Stimulated activated CD8-positive, alpha-beta memory T cell treated with anti-CD3 and anti-CD28 coated beads, Interleukin-15, amount 100 ng/mL, for 1 hour (primary cell): ENCODE measurements around the gene MC3R.
"Not testable (repeated sequence)": the region's sequence is repeated elsewhere in the genome, so short reads cannot be mapped to it uniquely, and the experiment has no call there.

Experiments used
- DNase-seq: peaks from one replicate; pipeline ENCODE4 v3.0.0-alpha.2; 2020; ENCODE audit warnings: low read depth

MC3R gene

DNA sequence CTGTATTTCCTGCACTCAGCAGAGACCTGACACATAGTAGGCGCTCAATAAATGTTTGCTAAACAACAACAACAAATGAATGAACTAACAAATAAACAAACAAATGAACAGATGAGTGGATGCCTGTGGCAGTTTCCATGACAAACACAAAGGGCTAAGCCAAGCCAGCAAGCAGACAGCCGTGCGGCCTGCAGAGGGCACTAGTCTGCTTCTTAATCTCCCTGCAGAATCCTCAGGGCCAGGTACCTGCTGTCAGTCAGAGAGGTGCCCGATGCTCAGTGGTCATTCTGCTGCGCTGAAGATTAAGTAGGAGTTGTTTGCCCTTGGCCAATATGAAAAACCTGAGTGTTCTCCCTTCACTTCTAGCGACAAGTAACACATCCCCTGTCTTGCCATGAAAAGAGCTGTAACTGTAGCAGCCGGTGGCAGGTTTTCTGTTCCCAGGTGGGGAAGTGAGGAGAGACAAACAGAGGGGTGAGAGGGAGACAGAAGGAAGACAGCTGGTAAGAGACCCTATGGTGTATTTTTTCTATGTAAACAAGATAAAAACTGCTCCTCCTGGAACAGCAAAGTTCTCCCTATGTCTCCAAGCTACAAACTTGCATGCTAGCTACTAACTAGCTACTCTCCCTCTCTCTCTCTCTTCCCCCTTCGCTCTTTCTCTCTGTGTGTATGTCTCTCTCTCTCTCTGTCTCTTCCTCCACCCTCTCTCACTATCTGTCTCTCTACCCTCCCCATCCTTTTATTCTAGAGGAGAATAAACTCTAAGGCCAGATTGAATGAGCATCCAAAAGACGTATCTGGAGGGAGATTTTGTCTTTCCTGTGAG lies at the start of gene MC3R:
TSS of gene MC3R (plus strand) at position 779 of the 829 bp plus-strand sequence. CDS start 112 bp downstream, outside the sequence.
- peak; percentile 4 for DNase-seq

DNA sequence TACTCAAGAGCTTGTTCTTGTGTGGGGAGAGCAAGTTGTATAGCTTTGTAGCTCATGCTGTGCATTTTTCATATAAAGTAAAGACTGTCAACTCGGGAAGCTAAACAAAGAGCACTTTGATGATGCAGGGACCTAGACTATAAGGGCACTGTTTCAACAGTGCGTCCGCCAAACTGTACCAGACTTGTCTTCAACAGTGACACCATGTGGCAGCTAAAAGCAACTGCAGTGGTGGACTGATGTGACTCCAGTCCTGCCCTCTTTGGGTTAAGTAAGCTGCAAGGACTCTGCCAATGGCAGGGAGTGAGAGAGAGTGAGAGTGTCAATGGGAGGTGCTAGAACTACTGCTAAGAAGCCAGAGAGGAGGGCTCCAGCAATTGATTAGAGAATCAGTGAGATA lies 48.1 kb upstream of the MC3R start:
- no peak for DNase-seq

DNA sequence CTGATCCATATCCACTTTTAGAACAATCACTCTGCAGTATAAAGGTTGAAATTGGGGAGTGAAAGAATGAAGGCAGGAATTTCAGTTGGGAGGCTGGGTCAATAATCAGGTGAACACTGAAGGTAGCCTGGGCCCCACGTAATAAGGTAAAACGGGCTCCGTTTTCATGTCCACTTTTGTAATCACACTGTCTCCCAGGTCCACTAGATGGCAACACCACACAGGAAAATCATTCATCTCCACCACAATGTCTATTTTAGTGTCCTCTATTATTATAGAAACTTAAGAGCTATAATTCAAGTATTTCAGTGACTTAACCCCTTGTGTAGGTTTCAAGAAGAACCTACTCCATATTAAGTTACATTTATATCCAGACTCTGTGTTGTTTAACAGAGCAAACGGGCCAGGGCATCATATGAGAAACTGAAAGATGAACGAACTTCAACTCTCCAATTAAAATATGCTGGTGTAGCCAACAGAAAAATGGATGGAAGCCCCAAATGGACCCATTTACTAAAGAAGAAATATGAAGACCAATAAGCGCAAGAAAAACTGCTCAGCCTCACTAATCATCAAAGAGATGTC lies 45.9 kb upstream of the MC3R start:
- DNase-seq = no peak

DNA sequence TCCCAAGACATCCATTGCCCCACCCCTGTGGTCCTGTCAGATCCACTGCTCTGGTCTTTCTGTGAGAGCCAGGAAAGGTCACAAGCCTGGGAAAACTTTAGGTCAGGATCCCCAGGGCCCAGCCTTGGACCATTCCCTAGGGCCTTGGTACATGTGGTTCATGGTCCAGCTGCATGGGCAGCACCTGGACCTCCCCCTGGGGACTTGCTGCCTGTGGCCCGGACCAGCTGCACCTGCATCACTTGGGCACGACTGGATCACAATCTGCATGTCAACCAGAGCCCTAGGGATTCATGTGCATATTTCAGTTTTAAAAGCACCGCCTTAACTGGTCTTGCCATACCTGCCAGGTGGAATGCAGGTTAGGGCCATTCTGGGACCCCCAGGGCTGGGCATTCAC lies 44.3 kb upstream of the MC3R start:
- no peak for DNase-seq

DNA sequence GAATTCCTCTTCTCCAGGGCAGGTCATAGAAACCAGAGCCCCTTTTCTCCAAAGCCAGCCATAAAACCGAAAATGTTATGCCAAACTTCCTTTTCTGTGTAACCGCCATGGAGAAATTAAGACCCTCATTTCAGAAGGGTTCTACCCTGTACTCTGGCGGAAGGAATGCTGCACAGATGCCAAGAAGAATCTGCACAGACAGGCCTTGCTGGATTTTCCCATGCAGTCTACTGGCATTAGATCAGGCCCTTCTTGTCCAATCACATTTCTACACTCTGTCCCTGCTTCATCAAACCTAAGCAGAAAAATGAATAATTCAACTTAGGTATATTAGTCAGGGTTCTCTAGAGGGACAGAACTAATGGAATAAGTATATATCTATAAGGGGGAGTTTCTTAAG lies 43.2 kb upstream of the MC3R start:
- DNase-seq = no peak

DNA sequence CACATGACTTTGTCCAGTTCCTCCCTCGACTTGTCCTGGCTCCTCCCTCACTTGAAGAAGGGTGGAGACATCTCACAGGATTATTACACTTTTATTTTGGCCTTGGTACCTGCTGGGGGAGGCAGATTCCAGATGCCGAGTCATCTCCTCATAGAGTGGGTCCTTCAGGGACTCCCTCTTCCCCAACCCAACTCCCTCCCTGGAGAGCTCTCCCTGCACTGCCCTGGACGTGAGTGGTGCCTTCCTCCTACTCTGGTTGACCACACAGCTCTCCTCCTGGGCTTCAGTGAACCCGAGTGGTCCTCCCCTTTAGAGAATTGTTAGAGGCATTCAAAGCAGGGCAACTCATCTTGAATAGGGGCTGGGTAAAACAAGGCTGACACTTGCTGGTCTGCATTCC lies 40.9 kb upstream of the MC3R start:
- no peak for DNase-seq

DNA sequence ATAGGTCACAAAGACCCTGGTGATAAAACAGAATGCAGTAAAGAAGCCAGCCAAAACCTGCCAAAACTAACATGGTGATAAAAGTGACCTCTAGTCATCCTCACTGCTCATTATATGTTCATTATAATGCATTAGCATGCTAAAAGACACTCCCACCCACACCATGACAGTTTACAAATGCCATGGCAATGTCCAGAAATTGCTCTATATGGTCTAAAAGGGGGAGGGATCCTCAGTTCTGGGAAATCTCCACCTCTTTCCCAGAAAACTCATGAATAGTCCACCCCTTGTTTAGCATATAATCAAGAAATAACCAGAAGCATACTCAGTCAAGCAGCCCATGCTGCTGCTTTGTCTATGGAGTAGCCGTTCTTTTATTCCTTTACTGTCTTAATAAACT lies 40.4 kb upstream of the MC3R start:
- no peak for DNase-seq

DNA sequence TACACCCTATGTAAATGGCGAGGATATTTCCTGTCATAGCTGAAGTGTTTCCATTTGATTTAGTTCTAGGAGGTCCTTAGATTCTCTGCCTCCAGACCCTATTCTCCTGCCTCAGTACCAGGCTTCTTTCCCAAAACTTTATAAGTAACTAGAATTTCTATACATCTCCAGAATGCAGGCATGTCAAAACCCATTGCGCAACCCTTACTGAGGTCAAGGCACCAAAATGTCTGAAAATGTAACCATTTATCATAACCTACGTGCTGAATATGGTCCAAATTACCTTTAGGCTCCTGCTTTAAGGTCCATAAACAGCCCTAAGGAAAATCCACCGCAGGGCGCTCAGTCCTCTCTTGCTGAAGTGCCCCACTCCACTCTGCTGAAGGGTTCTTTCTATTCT lies 37.5 kb upstream of the MC3R start:
- DNase-seq = no peak

DNA sequence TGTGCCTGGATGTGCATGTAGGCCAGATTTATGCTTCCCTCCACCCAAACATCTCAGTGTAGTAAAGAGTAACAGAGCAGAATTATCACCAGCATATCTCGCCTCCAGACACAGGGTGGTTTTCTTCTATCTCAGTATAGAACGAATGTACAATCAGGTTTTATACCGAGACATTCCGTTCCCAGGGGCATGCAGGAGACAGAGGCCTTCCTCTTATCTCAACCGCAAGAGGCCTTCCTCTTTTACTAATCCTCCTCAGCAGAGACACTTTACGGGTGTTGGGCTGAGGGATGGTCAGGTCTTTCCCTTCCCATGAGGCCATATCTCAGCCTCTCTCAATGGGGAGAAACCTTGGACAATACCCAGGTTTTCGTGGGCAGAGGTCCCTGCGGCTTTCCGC lies 36.4 kb upstream of the MC3R start:
- no peak for DNase-seq

DNA sequence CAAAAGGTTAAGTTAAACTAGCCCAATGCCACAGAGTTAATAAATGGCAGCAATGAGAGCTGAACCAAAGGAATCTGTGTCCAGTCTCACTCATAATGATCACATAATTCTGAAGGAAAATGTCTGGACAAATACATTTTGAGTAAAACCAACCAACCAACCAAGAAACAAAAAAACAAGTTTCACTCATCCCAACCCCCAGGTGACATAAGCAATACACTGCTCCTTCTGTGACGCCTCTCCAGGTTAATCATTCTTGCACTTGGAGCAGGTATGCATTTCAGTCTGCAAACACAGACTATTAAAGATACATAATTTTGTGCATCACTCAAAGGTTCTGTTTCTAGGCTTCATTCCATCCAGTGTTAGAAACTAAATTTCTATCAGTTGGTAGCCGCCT lies 35.2 kb upstream of the MC3R start:
- no peak for DNase-seq

DNA sequence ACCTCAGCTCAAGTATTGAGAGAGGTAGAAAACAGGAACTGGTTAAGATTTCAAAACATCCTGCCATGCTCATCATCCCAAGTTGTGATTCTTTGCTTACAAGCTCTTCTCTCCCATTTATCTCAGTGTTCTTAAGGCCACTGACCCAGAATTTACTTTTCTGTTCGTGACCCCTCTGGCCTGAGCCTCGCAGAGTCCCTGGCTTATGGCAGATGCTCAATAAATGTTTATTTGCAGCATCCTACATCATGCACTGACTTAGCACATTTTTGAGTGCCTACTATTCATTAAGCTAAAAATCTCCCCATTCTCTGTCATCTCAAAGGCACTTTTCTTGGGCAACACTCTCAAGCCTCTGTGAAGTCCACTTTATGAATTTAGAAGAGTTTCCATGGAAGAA lies 33.4 kb upstream of the MC3R start:
- DNase-seq = no peak

DNA sequence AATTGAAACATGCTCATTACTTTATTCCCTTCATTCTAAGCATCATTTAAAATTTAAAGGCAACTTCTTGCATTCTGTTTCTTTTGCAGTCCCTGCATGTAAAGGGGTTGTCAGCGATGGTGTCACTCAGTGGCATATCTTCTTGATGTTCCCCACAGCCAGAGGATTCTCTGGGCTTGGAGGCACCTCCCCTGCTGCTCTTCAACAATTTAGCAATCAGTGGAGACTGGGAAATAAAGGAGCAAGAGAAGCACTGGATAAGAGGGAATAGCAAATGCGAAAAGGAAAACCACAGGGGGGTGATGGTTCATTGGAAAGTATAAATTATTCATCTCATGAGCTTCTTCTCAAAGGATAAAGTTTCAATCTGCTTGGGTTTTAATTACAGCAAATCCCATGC lies 30.7 kb upstream of the MC3R start:
- no peak for DNase-seq

DNA sequence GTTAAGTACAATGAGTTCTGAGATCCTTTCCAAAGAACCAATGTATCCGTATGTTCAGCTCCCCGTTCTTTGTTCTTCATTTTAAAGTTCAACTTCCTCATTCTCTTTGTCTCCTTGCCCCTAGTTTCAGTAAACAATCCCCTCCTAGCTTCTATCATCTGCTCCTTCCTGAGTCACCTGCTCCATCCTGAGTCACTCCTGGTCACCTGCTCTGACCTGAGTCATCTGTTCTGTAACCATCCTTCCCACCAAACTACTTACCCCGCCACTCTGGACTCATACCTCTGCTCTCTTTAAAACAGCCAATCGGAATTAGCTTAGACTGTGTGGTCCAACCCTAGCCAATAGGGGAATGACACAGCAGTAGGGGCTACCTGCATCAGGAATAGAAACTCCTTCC lies 27.3 kb upstream of the MC3R start:
- not testable (repeated sequence) for DNase-seq

DNA sequence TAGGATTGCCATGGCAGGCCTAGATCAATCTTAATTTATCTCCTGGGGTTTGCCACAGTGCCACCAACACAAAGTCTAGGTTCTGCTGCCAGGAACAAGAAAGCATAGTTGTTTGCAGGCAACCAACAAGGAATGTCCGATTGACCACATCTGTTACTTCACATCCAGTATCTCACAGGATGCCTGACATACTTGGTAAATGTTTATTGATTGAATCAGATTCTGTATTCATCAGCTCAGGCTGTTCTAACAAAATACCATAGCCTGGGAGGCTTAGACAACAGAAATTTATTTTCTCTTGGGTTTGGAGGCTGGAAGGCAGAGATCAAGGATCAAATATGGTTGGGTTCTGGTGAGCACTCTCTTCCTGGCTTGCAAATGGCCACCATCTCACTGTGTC lies 26.3 kb upstream of the MC3R start:
- DNase-seq = no peak

DNA sequence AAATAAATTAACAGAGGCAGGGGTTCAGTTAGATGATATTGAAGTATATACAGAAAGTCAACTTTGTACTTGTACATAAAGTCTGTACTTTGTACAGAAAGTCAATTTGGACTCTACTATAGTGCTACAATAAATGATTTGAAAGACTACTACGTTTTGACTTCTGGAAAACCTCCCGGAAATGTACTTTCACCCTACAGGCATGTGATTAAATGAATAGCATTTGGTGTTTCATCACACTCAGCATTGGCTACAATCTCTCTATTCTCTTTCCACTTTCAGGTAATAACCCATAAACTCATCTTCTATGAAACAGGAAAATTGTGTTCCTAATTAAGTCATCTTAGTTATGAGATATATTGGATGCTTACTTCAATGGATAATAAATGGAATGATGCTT lies 25.6 kb upstream of the MC3R start:
- DNase-seq = no peak

DNA sequence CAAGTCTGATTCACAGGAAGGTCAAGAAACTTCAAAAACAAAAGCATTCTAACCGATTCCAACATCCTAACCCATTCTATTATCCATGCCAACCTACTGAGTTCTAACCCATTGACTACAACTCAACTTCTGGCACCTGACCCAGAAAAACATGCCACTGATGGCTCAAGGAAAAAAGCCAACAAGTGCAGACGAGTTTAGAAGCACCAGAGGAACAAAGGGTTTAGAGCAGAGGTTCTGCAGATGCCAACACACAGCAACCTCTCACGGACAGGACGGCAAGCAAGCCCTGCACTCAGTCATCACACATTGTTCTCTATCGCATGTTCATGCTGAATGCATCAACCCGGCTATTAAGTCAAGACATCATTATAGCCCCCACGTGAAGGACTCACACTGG lies 25.2 kb upstream of the MC3R start:
- no peak for DNase-seq

DNA sequence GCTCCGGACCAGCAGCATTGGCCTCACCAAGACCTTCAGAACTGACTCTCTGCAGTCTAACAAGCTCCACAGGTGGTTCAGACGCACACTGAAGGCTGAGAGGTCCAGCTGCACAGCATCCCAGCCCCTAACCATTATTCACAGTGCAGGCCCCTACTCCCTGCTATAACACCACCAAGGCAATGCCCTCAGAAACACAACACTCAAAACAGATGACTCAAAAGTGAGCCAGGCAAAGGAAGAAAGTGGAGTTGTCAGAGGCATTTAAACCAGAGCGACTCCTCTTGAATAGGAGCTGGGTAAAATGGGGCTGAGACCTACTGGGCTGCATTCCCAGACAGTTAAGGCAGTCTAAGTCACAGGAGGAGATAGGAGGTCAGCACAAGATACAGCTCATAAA lies 20.5 kb upstream of the MC3R start:
- no peak for DNase-seq

DNA sequence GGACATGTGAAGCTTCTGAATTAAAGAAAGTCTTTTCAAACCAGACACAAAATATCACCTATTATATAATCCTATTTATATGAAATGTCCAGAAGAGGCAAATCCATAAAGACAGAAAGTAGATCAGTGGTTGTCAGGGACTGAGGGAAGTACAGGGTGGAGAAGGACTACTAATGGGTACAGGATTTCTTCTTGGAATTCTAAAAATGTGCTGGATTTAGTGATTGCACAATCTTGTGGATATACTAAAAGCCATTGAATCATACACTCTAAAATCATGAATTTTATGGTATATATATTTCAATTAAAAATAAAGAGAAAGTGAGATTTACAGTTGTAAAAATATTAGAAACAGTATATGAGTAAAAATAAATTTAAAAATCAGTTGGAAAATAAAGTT lies 18.7 kb upstream of the MC3R start:
- no peak for DNase-seq

DNA sequence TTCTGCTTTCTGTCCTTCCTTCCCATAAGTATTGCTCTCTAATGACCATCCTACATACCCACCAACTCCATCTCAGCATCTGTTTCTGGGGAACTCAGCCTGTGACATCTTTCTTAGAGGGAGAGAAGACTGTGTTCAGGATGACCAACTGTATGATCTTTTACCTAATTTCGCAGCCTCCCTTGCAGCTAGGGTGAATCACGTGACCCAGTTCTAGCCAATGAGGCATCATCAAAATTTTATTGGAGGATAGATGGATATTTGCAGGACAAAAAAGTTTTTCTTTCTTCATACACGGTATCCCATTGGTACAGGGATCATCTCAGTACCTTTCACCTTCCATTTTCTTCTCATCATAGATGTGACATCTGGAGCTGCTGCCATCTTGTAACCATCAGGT lies 14.4 kb upstream of the MC3R start:
- no peak for DNase-seq

DNA sequence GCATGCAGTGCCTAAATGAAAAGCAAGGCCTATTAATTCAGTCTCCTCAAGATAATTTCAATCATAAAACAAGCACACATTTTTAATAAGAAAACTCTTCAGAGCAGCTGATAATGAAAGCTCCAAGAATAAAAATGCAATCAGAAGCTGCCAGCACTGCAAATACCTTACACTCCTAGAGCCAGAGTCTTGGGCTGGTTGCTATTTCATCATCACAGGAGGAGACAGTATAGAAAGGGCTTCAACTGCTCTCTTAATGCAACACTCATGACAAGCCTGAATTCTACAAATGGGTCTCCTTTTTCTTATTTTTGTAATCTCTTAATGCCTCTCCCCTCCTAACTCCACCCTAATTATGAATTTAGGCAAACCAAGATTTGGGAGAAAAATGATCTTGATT lies 11.2 kb upstream of the MC3R start:
- DNase-seq = no peak

DNA sequence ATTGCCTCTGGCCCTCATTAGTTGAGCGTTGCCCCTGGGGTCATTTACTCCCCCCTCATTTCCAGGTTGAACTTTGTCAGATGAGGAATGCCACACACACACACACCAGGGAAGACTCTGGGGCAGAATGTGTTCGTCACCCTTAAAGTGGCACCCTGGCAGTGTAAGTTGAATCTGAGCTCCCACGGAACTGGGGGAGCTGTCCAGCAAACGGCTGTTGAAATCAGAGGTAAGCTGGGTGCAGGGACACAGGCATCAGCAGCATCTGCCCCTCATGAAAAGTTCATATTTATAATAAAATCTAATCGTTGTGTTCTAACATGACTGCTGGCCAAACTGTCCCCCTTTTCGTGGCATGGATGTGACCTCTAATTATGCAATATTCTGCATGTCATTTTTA lies 4.3 kb upstream of the MC3R start:
- no peak for DNase-seq

DNA sequence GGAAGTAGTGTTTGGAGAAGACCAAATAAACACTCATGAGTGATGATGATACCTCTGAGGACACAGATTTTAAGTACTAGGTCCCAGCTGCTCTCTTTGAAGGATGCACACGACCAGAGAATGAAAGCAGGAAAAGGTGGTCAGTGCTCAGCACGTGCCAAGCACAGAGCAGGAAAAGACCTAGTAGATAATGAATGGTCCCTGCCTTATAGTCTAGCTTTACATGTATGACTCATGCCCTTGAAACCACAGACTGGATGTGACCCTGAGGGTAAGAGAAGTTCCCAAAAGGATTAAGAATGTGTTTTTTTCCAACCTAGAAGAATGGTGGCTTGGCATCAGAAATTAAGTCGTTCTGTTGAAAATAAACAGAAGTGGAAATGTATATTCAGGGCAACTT lies 2.8 kb upstream of the MC3R start:
- no peak for DNase-seq

DNA sequence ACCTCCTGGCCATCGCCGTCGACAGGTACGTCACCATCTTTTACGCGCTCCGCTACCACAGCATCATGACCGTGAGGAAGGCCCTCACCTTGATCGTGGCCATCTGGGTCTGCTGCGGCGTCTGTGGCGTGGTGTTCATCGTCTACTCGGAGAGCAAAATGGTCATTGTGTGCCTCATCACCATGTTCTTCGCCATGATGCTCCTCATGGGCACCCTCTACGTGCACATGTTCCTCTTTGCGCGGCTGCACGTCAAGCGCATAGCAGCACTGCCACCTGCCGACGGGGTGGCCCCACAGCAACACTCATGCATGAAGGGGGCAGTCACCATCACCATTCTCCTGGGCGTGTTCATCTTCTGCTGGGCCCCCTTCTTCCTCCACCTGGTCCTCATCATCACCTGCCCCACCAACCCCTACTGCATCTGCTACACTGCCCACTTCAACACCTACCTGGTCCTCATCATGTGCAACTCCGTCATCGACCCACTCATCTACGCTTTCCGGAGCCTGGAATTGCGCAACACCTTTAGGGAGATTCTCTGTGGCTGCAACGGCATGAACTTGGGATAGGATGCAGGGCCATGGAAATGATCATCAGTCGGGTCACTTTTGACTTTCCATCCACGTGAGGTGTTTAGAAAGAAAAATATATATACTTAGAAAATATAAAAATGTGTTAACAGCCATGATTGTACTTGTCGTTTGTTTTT lies 868 bp downstream of the MC3R start:
- no peak for DNase-seq
